Smooth muscle cell (in vitro differentiated cells): ENCODE measurements around the gene TUFM. TPM values are rescaled to one million over a fixed set of nuclear protein-coding genes. Genes with fewer than 3 reads are reported as not detected.
"Not testable (repeated sequence)": the region's sequence is repeated elsewhere in the genome, so short reads cannot be mapped to it uniquely, and the experiment has no call there.

ENCODE experiments used
- DNase-seq: peaks from one replicate; lab custom pipeline; 2025; ENCODE audit not compliant: unreplicated experiment; lab: John Stamatoyannopoulos, UW
- H2AFZ ChIP-seq: fragments of 200-600 bp; sonication (generic); 2 replicates; pipeline ENCODE4 v1.6.0; 2016; ENCODE audit warnings: antibody characterized with exemption, low read depth, mild to moderate bottlenecking
- H3F3A ChIP-seq: fragments of 200-600 bp; sonication (generic); 2 replicates; pipeline ENCODE4 v1.6.0; 2017; ENCODE audit warnings: antibody characterized with exemption, low read depth
- H3K27ac ChIP-seq: fragments of 200-600 bp; sonication (generic); 2 replicates; pipeline ENCODE4 v1.5.1; 2016; ENCODE audit warnings: low read depth, mild to moderate bottlenecking
- H3K27me3 ChIP-seq: fragments of 200-600 bp; sonication (generic); 2 replicates; pipeline ENCODE4 v1.6.1; 2016; ENCODE audit warnings: low read depth, mild to moderate bottlenecking
- H3K36me3 ChIP-seq: fragments of 200-600 bp; sonication (generic); 2 replicates; pipeline ENCODE4 v1.5.1; 2016; ENCODE audit warnings: low read depth
- H3K4me1 ChIP-seq: fragments of 200-600 bp; sonication (generic); 2 replicates; pipeline ENCODE4 v1.5.1; 2016; ENCODE audit warnings: low read depth
- H3K4me2 ChIP-seq: fragments of 200-600 bp; sonication (generic); 2 replicates; pipeline ENCODE4 v1.6.0; 2016; ENCODE audit warnings: mild to moderate bottlenecking
- H3K4me3 ChIP-seq: fragments of 200-600 bp; sonication (generic); 2 replicates; pipeline ENCODE4 v1.5.1; 2016; ENCODE audit warnings: mild to moderate bottlenecking
- H3K79me2 ChIP-seq: fragments of 200-600 bp; sonication (generic); 2 replicates; pipeline ENCODE4 v1.6.0; 2016; ENCODE audit warnings: low read depth, mild to moderate bottlenecking
- H3K9ac ChIP-seq: fragments of 200-600 bp; sonication (generic); 2 replicates; pipeline ENCODE4 v1.6.0; 2016; ENCODE audit warnings: low read depth
- H3K9me3 ChIP-seq: fragments of 200-600 bp; sonication (generic); replicated peaks from 2 replicates; pipeline ENCODE4 v1.5.1; 2016; ENCODE audit warnings: low read depth
- H4K20me1 ChIP-seq: fragments of 200-600 bp; sonication (generic); 2 replicates; pipeline ENCODE4 v1.6.0; 2016; ENCODE audit warnings: low read depth
- WGBS: methylation state at CpG from one replicate; pipeline ENCODE4 v1.1.7; 2016; ENCODE audit warnings: low lambda C conversion rate; 5-methylcytosine and 5-hydroxymethylcytosine counted together
- polyA plus RNA-seq: library from polyadenylated mRNA; unstranded; fragments of >200 nt; fragmentation: Nextera tagmentation; extraction: Ambion mirVana; gene quantifications from 2 replicates; pipeline ENCODE4 v1.2.1, GENCODE V29; 2016
- total RNA-seq: library from RNA; depleted of rRNA; stranded (reverse); fragments of >200 nt; gene quantifications from 2 replicates; pipeline ENCODE4 v1.2.3, GENCODE V29; 2014
- TF ChIP-seq, protein P1 (sequence below): fragments of 200-600 bp; sonication (generic); IDR thresholded peaks from 2 replicates; pipeline ENCODE4 v1.5.1; 2017; ENCODE audit warnings: borderline replicate concordance, mild to moderate bottlenecking, antibody characterized with exemption; ENCODE audit not compliant: insufficient read depth, poor library complexity, severe bottlenecking

TUFM gene
- total and polyA plus RNA-seq, 2 experiments from 2014 or later, result 76.1 to 191 TPM

- H3K4me2 ChIP-seq, result no peak overlapping the region
- no peaks in the 10 kb centered on the region for H3K36me3 ChIP-seq
- DNase-seq, result no peak
- H3K9me3 ChIP-seq, result no peaks in the 10 kb centered on the region
- TF ChIP-seq, protein P1, sequence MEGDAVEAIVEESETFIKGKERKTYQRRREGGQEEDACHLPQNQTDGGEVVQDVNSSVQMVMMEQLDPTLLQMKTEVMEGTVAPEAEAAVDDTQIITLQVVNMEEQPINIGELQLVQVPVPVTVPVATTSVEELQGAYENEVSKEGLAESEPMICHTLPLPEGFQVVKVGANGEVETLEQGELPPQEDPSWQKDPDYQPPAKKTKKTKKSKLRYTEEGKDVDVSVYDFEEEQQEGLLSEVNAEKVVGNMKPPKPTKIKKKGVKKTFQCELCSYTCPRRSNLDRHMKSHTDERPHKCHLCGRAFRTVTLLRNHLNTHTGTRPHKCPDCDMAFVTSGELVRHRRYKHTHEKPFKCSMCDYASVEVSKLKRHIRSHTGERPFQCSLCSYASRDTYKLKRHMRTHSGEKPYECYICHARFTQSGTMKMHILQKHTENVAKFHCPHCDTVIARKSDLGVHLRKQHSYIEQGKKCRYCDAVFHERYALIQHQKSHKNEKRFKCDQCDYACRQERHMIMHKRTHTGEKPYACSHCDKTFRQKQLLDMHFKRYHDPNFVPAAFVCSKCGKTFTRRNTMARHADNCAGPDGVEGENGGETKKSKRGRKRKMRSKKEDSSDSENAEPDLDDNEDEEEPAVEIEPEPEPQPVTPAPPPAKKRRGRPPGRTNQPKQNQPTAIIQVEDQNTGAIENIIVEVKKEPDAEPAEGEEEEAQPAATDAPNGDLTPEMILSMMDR, result peak; percentile 54
- no peak overlapping the region for H3K27ac ChIP-seq
- no peaks in the 10 kb centered on the region for H3K79me2 ChIP-seq
- H3K4me1 ChIP-seq, result no peaks in the 10 kb centered on the region
- H4K20me1 ChIP-seq, result peaks cover 10% of the 10 kb centered on the region
- no peak overlapping the region for H3K9ac ChIP-seq
- no peaks in the 10 kb centered on the region for H3K27me3 ChIP-seq
- peaks cover 3% of the 10 kb centered on the region for H3F3A ChIP-seq
- no peak overlapping the region for H2AFZ ChIP-seq
- H3K4me3 ChIP-seq, result no peak overlapping the region
- 96% methylated on average over 18 of the region's 18 CpGs for WGBS
Observed at GRCh38 chr16:28873543-28874201, 27.5 kb upstream of the TUFM start.

DNA sequence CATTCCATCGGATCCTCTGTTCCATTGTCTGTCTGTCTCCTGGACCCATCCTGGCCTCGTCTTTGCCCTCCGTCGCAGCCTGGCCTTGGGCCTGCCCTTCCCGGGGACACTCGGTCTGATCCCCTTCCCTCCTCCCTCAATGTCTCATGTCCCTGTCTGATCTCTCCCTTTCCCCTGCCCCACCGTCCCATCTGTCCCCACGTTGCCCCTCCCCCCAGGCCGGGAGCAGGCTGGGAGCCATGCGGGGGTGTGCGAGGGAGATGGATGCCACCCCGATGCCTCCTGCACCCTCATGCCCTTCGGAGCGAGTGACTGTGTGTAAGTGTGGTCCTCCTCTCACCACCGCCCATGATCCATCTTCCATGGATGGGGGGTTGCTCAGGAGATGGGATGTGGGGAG is 26.8 kb upstream of the TUFM start:
- H4K20me1 ChIP-seq, result peaks cover 10% of the 10 kb centered on the region
- no peaks in the 10 kb centered on the region for H3K4me1 ChIP-seq
- WGBS, result 93% methylated on average over 15 of the region's 15 CpGs
- H3K9ac ChIP-seq, result no peak overlapping the region
- peaks cover 3% of the 10 kb centered on the region for H3F3A ChIP-seq
- TF ChIP-seq, protein P1, result no peak
- H3K4me3 ChIP-seq, result no peak overlapping the region
- H3K9me3 ChIP-seq, result no peaks in the 10 kb centered on the region
- no peak overlapping the region for H3K4me2 ChIP-seq
- no peaks in the 10 kb centered on the region for H3K36me3 ChIP-seq
- no peaks in the 10 kb centered on the region for H3K27me3 ChIP-seq
- no peak overlapping the region for H2AFZ ChIP-seq
- H3K79me2 ChIP-seq, result no peaks in the 10 kb centered on the region
- no peak overlapping the region for H3K27ac ChIP-seq
- DNase-seq, result no peak

GRCh38 chr16:28869201-28869600 is 23.1 kb upstream of the TUFM start:
- WGBS, result 97% methylated on average over 11 of the region's 11 CpGs
- no peak overlapping the region for H3K4me3 ChIP-seq
- H3K27me3 ChIP-seq, result no peaks in the 10 kb centered on the region
- H3K27ac ChIP-seq, result no peak overlapping the region
- peaks cover 27% of the 10 kb centered on the region for H4K20me1 ChIP-seq
- H2AFZ ChIP-seq, result no peak overlapping the region
- no peak overlapping the region for H3K4me2 ChIP-seq
- H3F3A ChIP-seq, result peaks cover 3% of the 10 kb centered on the region
- no peaks in the 10 kb centered on the region for H3K36me3 ChIP-seq
- TF ChIP-seq, protein P1, result no peak
- peaks cover 14% of the 10 kb centered on the region for H3K79me2 ChIP-seq
- no peaks in the 10 kb centered on the region for H3K9me3 ChIP-seq
- H3K9ac ChIP-seq, result no peak overlapping the region
- no peak for DNase-seq
- H3K4me1 ChIP-seq, result peaks cover 12% of the 10 kb centered on the region

GRCh38 chr16:28867646-28868045 is 21.5 kb upstream of the TUFM start:
- WGBS, result 98% methylated on average over 9 of the region's 9 CpGs
- H3K4me2 ChIP-seq, H3K4me3 ChIP-seq, DNase-seq, H3K9ac ChIP-seq, H3K36me3 ChIP-seq, H3F3A ChIP-seq, H2AFZ ChIP-seq, H3K27me3 ChIP-seq, H3K9me3 ChIP-seq, H3K27ac ChIP-seq: not testable (repeated sequence)
- Histone ChIP-seq H3K4me1 (peaks cover 12% of the 10 kb centered on the region), H3K79me2 (peaks cover 29% of the 10 kb centered on the region), H4K20me1 (peaks cover 23% of the 10 kb centered on the region)
